IMR-90 (cell line): ENCODE measurements around the gene PLPP4. TPM values are rescaled to one million over a fixed set of nuclear protein-coding genes. Genes with fewer than 3 reads are reported as not detected.

ENCODE experiments used
- ATAC-seq: fragments of 200-7000 bp; cut with Tn5 transposase; 2 replicates; pipeline ENCODE4 v1.9.1; 2020; ENCODE audit warnings: low read depth, mild to moderate bottlenecking, moderate library complexity
- BruUV-seq: library from RNA; stranded (reverse); fragments of 400-500 nt; replicated peaks from 2 replicates; lab custom pipeline; 2021; lab: Mats Ljungman, UMichigan
- CTCF ChIA-PET: fragments of 300-600 bp; formaldehyde crosslinking; extraction: SDS; loops from one replicate; lab custom pipeline; 2021; ENCODE audit warnings: antibody characterized with exemption; lab: Yijun Ruan, JAX
- POLR2A ChIA-PET: fragments of 300-600 bp; sonication (Branson Sonifier 250); formaldehyde crosslinking; loops from one replicate; lab custom pipeline; 2022; ENCODE audit warnings: antibody characterized with exemption; ENCODE audit not compliant: unreplicated experiment; lab: Charles Lee
- DNase-seq: peaks from one replicate; pipeline ENCODE4 v3.0.0; 2013
- H2AFZ ChIP-seq: replicated peaks from 2 replicates; pipeline ENCODE3; 2013; ENCODE audit warnings: low read length, mild to moderate bottlenecking; ENCODE audit not compliant: poor library complexity
- H2AK5ac ChIP-seq: 2 replicates; pipeline ENCODE4 v1.6.1; 2013; ENCODE audit warnings: low read depth, low read length, inconsistent platforms
- H2AK9ac ChIP-seq: replicated peaks from 2 replicates; pipeline ENCODE3; 2013; ENCODE audit warnings: mild to moderate bottlenecking, low read depth, low read length, moderate library complexity; ENCODE audit not compliant: poor library complexity
- H2BK120ac ChIP-seq: 2 replicates; pipeline ENCODE4 v1.6.1; 2013; ENCODE audit warnings: low read depth, low read length, inconsistent platforms
- H2BK15ac ChIP-seq: 3 replicates; pipeline ENCODE4 v1.6.1; 2013; ENCODE audit warnings: low read depth, low read length, inconsistent platforms
- H2BK20ac ChIP-seq: 2 replicates; pipeline ENCODE4 v1.6.1; 2013; ENCODE audit warnings: low read depth, mild to moderate bottlenecking, inconsistent platforms, low read length, moderate library complexity
- H2BK5ac ChIP-seq: 2 replicates; pipeline ENCODE4 v1.6.1; 2013; ENCODE audit warnings: mild to moderate bottlenecking, low read depth, low read length, inconsistent platforms; ENCODE audit not compliant: poor library complexity, severe bottlenecking
- H3K14ac ChIP-seq: replicated peaks from 2 replicates; pipeline ENCODE4 v1.6.1; 2013; ENCODE audit warnings: low read depth, low read length, inconsistent platforms
- H3K18ac ChIP-seq: 2 replicates; pipeline ENCODE4 v1.6.1; 2013; ENCODE audit warnings: low read depth, low read length, control low read depth
- H3K23ac ChIP-seq: 2 replicates; pipeline ENCODE4 v1.6.1; 2013; ENCODE audit warnings: low read depth, low read length, inconsistent platforms
- H3K27ac ChIP-seq: 2 replicates; pipeline ENCODE4 v1.5.1; 2013; ENCODE audit warnings: mild to moderate bottlenecking, control low read depth, low read length; ENCODE audit not compliant: insufficient read depth
- H3K27me3 ChIP-seq: 2 replicates; pipeline ENCODE4 v1.6.1; 2013; ENCODE audit warnings: low read length; ENCODE audit not compliant: control insufficient read depth, insufficient read depth
- H3K36me3 ChIP-seq: 2 replicates; pipeline ENCODE4 v1.6.1; 2013; ENCODE audit warnings: low read length, mixed read lengths; ENCODE audit not compliant: control insufficient read depth, insufficient read depth
- H3K4ac ChIP-seq: 2 replicates; pipeline ENCODE4 v1.6.1; 2013; ENCODE audit warnings: low read depth, low read length, inconsistent platforms
- H3K4me1 ChIP-seq: 2 replicates; pipeline ENCODE4 v1.6.1; 2013; ENCODE audit warnings: low read length, mixed read lengths; ENCODE audit not compliant: control insufficient read depth, insufficient read depth
- H3K4me2 ChIP-seq: 2 replicates; pipeline ENCODE4 v1.6.1; 2013; ENCODE audit warnings: low read depth, mild to moderate bottlenecking, control low read depth, low read length, moderate library complexity
- H3K4me3 ChIP-seq: 2 replicates; pipeline ENCODE4 v1.5.1; 2013; ENCODE audit warnings: low read depth, mild to moderate bottlenecking, control low read depth, low read length, moderate library complexity; ENCODE audit not compliant: insufficient read depth
- H3K56ac ChIP-seq: 2 replicates; pipeline ENCODE4 v1.6.1; 2013; ENCODE audit warnings: low read length, inconsistent platforms; ENCODE audit not compliant: insufficient read depth; ENCODE audit errors: extremely low read depth
- H3K79me1 ChIP-seq, 2 experiments: 2 replicates each; pipeline ENCODE4 v1.6.1; 2013; ENCODE audit warnings: low read length in 2 of 2, inconsistent platforms in 1 of 2, low read depth in 1 of 2
- H3K9ac ChIP-seq: 2 replicates; pipeline ENCODE4 v1.6.1; 2013; ENCODE audit warnings: low read depth, low read length, control low read depth
- H3K9me1 ChIP-seq: 2 replicates; pipeline ENCODE4 v1.6.1; 2013; ENCODE audit warnings: low read length, inconsistent platforms; ENCODE audit not compliant: insufficient read depth
- H3K9me3 ChIP-seq: 2 replicates; pipeline ENCODE4 v1.6.1; 2013; ENCODE audit warnings: low read length; ENCODE audit not compliant: control insufficient read depth, insufficient read depth
- H4K20me1 ChIP-seq: 2 replicates; pipeline ENCODE4 v1.6.1; 2013; ENCODE audit warnings: low read length, inconsistent platforms; ENCODE audit not compliant: insufficient read depth
- H4K5ac ChIP-seq: 2 replicates; pipeline ENCODE4 v1.6.1; 2013; ENCODE audit warnings: mild to moderate bottlenecking, low read depth, low read length, control low read depth
- H4K8ac ChIP-seq, 2 experiments: 2 replicates each; pipeline ENCODE4 v1.6.1; 2013; ENCODE audit warnings: low read depth in 2 of 2, low read length in 2 of 2, control low read depth in 1 of 2, inconsistent platforms in 1 of 2
- H4K91ac ChIP-seq: 2 replicates; pipeline ENCODE4 v1.6.1; 2013; ENCODE audit warnings: low read depth, low read length, inconsistent platforms; ENCODE audit not compliant: insufficient read depth
- FOS ChIP-seq: fragments of 150-350 bp; IDR thresholded peaks from 2 replicates; pipeline ENCODE4 v1.6.1; 2016; ENCODE audit warnings: low read depth, low read length
- MAFK ChIP-seq: IDR thresholded peaks from 2 replicates; pipeline ENCODE4 v1.6.1; 2012; ENCODE audit warnings: low read depth, low read length, improper control_type of control experiment
- POLR2A ChIP-seq: IDR thresholded peaks from 2 replicates; pipeline ENCODE4 v1.6.1; 2012; ENCODE audit warnings: mild to moderate bottlenecking, low read depth, low read length
- RAD21 ChIP-seq: IDR thresholded peaks from 2 replicates; pipeline ENCODE4 v1.6.1; 2012; ENCODE audit warnings: low read length, improper control_type of control experiment
- RCOR1 ChIP-seq: IDR thresholded peaks from 2 replicates; pipeline ENCODE4 v1.6.1; 2012; ENCODE audit warnings: mild to moderate bottlenecking, low read length, improper control_type of control experiment; ENCODE audit not compliant: insufficient replicate concordance
- SMC3 ChIP-seq: fragments of 150-350 bp; IDR thresholded peaks from 2 replicates; pipeline ENCODE4 v1.6.1; 2016; ENCODE audit warnings: low read depth, mild to moderate bottlenecking, antibody characterized with exemption, low read length, moderate library complexity
- WGBS, 2 experiments: methylation state at CpG; one replicate each; pipeline versions ENCODE4 v1.1.5 to v1.1.7; 2013; ENCODE audit warnings: missing lambda C conversion rate in 2 of 2; ENCODE audit not compliant: insufficient read length in 1 of 2; ENCODE audit errors: extremely low coverage in 2 of 2; 5-methylcytosine and 5-hydroxymethylcytosine counted together
- dilution Hi-C: fragments of 300-500 bp; cut with HindIII; formaldehyde crosslinking; loops from one replicate; pipeline ENCODE4 v1.14.3; 2018; ENCODE audit warnings: low sequenced_read_pairs; ENCODE audit not compliant: unreplicated experiment
- in situ Hi-C: fragments of 300-500 bp; cut with MboI; formaldehyde crosslinking; loops from 3 replicates; pipeline ENCODE4 v1.14.3; 2019; ENCODE audit warnings: low sequenced_read_pairs, inconsistent platforms, mixed read lengths
- intact Hi-C: fragments of 100-400 bp; cut with micrococcal nuclease; formaldehyde crosslinking; loops from 2 replicates; pipeline ENCODE4 v1.10.0; 2022
- polyA plus RNA-seq, 3 experiments: library from polyadenylated mRNA; depleted of rRNA; stranded (reverse); fragments of >200 nt; gene quantifications; 2 replicates each; pipeline ENCODE4 v1.2.3, GENCODE V29; 2012; ENCODE audit warnings: low replicate concordance in 1 of 3
- total RNA-seq: library from RNA; depleted of rRNA; stranded (reverse); fragments of >200 nt; gene quantifications from 2 replicates; pipeline ENCODE4 v1.2.3, GENCODE V29; 2012

The PLPP4 gene
- total and polyA plus RNA-seq, 2 of the 4 experiments (the other 2 are of a cell fraction) = 0.18 to 0.60 TPM

GRCh38 chr10:120493411-120494312 lies 36.6 kb downstream of the PLPP4 start (continued):
- no peak for TF ChIP-seq FOS

GRCh38 chr10:120494313-120494710 lies 37.3 kb downstream of the PLPP4 start:
- Histone ChIP-seq H2BK5ac (no peak overlapping the region), H3K4me2 (no peak overlapping the region), H3K4ac (no peak overlapping the region), H3K27ac (no peak overlapping the region), H4K5ac (no peak overlapping the region), H3K79me1 (no peaks in the 10 kb centered on the region), H2BK15ac (no peak overlapping the region), H3K14ac (no peak overlapping the region), H4K8ac (no peak overlapping the region), H3K9me1 (no peaks in the 10 kb centered on the region), H3K9ac (no peak overlapping the region), H3K36me3 (no peaks in the 10 kb centered on the region), H2BK20ac (no peak overlapping the region), H2AFZ (no peak overlapping the region), H3K4me1 (no peaks in the 10 kb centered on the region), H3K9me3 (peaks cover 16% of the 10 kb centered on the region), H3K56ac (no peak overlapping the region), H3K27me3 (no peaks in the 10 kb centered on the region), H2AK5ac (no peak overlapping the region), H3K18ac (no peak overlapping the region), H4K20me1 (no peaks in the 10 kb centered on the region), H2AK9ac (no peak overlapping the region), H3K23ac (no peak overlapping the region), H2BK120ac (no peak overlapping the region), H3K4me3 (no peak overlapping the region), H4K91ac (no peak overlapping the region)
- no TSS peak for BruUV-seq
- 50% methylated on average over 3 of the region's 6 CpGs; no CpG with 5 or more reads in 1 of the 2 experiments for WGBS, 2 experiments
- DNase-seq (no peak), ATAC-seq (no peak)
- in situ Hi-C loops (no loop called here), dilution Hi-C loops (no loop called here), intact Hi-C loops (no loop called here)
- CTCF ChIA-PET = no interaction called here
- TF ChIP-seq FOS (no peak), RCOR1 (no peak), SMC3 (no peak), POLR2A (no peak), RAD21 (no peak), MAFK (no peak)
- POLR2A ChIA-PET = no interaction called here
